CD4-positive, alpha-beta memory T cell (primary cell): ENCODE measurements around the gene UBE2C. TPM values are rescaled to one million over a fixed set of nuclear protein-coding genes. Genes with fewer than 3 reads are reported as not detected.

Experiments
- CTCF ChIA-PET: fragments of 350-600 bp; sonication (Branson Sonifier 250); formaldehyde crosslinking; loops from one replicate; lab custom pipeline; 2021; ENCODE audit warnings: inconsistent platforms; ENCODE audit not compliant: partially characterized antibody; lab: Charles Lee
- POLR2A ChIA-PET: fragments of 350-600 bp; sonication (Branson Sonifier 250); formaldehyde crosslinking; loops from one replicate; lab custom pipeline; 2021; ENCODE audit not compliant: partially characterized antibody; lab: Charles Lee
- DNase-seq, 5 donors: peaks; one replicate each; pipeline versions ENCODE4 v3.0.0 to v3.0.0-alpha.2; 2020 to 2022; ENCODE audit warnings: mixed read lengths in 1 of 5
- H3K27ac ChIP-seq: one replicate; pipeline ENCODE4 v1.7.0; 2013; ENCODE audit warnings: low read depth, low read length
- H3K27me3 ChIP-seq: 2 replicates; pipeline ENCODE4 v1.7.0; 2013; ENCODE audit warnings: mild to moderate bottlenecking, low read length, moderate library complexity; ENCODE audit not compliant: insufficient read depth
- H3K36me3 ChIP-seq: 2 replicates; pipeline ENCODE4 v1.7.0; 2013; ENCODE audit warnings: mild to moderate bottlenecking, low read length, moderate library complexity; ENCODE audit not compliant: insufficient read depth
- H3K4me1 ChIP-seq: 2 replicates; pipeline ENCODE4 v1.7.0; 2013; ENCODE audit warnings: mild to moderate bottlenecking, low read length, moderate library complexity; ENCODE audit not compliant: insufficient read depth
- H3K4me3 ChIP-seq, 2 donors: one replicate each; pipeline ENCODE4 v1.7.0; 2013; ENCODE audit warnings: low read length in 2 of 2, mild to moderate bottlenecking in 1 of 2
- H3K9me3 ChIP-seq, 2 donors: one replicate each; pipeline ENCODE4 v1.7.0; 2013; ENCODE audit warnings: low read length in 2 of 2, control low read depth in 1 of 2; ENCODE audit not compliant: control insufficient read depth in 1 of 2
- H3K27ac Mint-ChIP-seq, 7 donors: one replicate each; pipeline ENCODE4 v1.8.0; 2020 to 2021; ENCODE audit warnings: mixed read lengths in 7 of 7, mild to moderate bottlenecking in 6 of 7, inconsistent platforms in 3 of 7, moderate library complexity in 3 of 7
- H3K27me3 Mint-ChIP-seq, 2 donors: one replicate each; pipeline ENCODE4 v1.8.0; 2020 to 2021; ENCODE audit warnings: mixed read lengths in 2 of 2
- H3K36me3 Mint-ChIP-seq, 2 donors: one replicate each; pipeline ENCODE4 v1.8.0; 2020 to 2021; ENCODE audit warnings: mixed read lengths in 2 of 2, inconsistent platforms in 1 of 2, mild to moderate bottlenecking in 1 of 2
- H3K4me1 Mint-ChIP-seq, 4 donors: one replicate each; pipeline ENCODE4 v1.8.0; 2020 to 2021; ENCODE audit warnings: mixed read lengths in 4 of 4, mild to moderate bottlenecking in 1 of 4
- H3K4me3 Mint-ChIP-seq, 8 donors: one replicate each; pipeline ENCODE4 v1.8.0; 2020 to 2021; ENCODE audit warnings: mixed read lengths in 8 of 8, mild to moderate bottlenecking in 7 of 8, moderate library complexity in 6 of 8, inconsistent platforms in 3 of 8
- H3K9me3 Mint-ChIP-seq, 8 donors: one replicate each; pipeline ENCODE4 v1.8.0; 2020 to 2021; ENCODE audit warnings: mixed read lengths in 8 of 8, mild to moderate bottlenecking in 5 of 8, inconsistent platforms in 3 of 8, moderate library complexity in 1 of 8
- intact Hi-C: fragments of 100-400 bp; cut with micrococcal nuclease; formaldehyde crosslinking; loops from one replicate; pipeline ENCODE4 v1.15.1; 2023
- polyA plus RNA-seq, 2 donors: library from polyadenylated mRNA; unstranded; fragments of 300-500 nt; fragmentation: Illumina TruSeq; gene quantifications; one replicate each; pipeline ENCODE4 v1.2.3, GENCODE V29; 2021
- total RNA-seq, 2 experiments: library from RNA; stranded (reverse); gene quantifications; one replicate each; pipeline ENCODE4 v1.2.3, GENCODE V29; 2021

UBE2C gene
- total and polyA plus RNA-seq, 4 experiments from 2014 or later: 0.36 to 0.61 (median 0.55) TPM; not detected in 1

DNA sequence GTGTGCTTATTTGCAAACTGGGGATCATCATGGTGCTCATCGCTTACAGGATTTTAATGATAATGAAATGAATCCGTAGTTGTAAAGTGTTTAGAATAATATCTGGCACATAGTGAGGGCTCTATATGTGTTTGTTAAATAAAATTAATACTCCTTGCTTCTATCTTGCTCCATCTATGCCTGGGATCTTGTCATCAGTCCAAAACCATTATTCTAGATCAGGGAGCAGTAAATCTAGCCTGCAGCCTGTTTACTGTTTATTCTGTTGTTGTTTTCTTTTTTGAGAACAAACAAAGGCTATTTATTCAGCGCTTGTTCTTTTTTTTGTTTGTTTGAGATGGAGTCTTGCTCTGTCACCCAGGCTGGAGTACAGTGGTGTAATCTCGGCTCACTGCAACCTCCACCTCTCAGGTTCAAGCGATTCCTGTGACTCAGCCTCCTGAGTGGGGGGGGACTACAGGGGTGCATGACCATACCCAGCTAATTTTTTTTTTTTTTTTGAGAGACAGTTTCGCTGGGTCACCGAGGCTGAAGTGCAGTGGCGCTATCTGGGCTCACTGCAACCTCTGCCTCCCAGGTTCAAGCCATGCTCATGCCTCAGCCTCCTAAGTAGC is 36.6 kb downstream of the UBE2C start:
- Mint-ChIP-seq H3K36me3 (peaks cover 42 to 56% of the 10 kb centered on the region in 2 donors), H3K27me3 (no peaks in the 10 kb centered on the region), H3K9me3 (no peaks in the 10 kb centered on the region), H3K4me1 (peaks cover 2 to 22% (median 6%) of the 10 kb centered on the region in 4 donors), H3K27ac (peak overlapping the region in 2 of 7 donors; percentile 6 to 12), H3K4me3 (no peak overlapping the region)
- Histone ChIP-seq H3K4me1 (no peaks in the 10 kb centered on the region), H3K27ac (no peak overlapping the region), H3K36me3 (peaks cover 48% of the 10 kb centered on the region), H3K9me3 (no peaks in the 10 kb centered on the region), H3K4me3 (no peak overlapping the region), H3K27me3 (no peaks in the 10 kb centered on the region)
- intact Hi-C loops: no loop called here
- DNase-seq: no peak
- CTCF ChIA-PET: interaction anchor here (0.6 kb wide), 1 partner anchor 112 kb away, joined by 3 read pairs; no protein-coding TSS in a partner anchor
- POLR2A ChIA-PET: interaction anchor here (1.3 kb wide), 1 partner anchor 32 kb away, joined by 6 read pairs; the partner anchor contains the start of gene ZSWIM1

DNA sequence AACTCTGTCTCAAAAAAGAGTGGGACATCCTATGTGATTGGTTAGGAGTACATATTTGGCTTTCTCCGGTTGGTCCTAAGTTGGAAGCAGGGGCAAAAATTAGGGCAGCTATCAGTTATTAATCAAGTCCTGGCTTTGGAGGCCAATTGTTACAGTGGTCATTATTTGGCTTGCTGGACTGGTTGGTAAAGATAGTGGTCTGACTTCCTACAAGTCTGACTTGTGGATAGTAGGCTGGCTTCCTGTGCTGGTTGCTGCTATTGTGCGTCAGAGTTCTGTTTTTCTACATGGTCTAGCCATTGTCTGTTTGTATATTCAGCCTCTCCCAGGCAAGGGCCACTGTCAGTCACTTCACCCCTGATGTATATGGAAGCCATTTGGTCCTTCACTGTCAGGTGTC is 37.8 kb downstream of the UBE2C start:
- peaks cover 11% of the 10 kb centered on the region for H3K4me1 ChIP-seq
- Mint-ChIP-seq H3K4me1 (peaks cover 7 to 33% (median 9%) of the 10 kb centered on the region in 4 donors), H3K36me3 (peaks cover 36 to 52% of the 10 kb centered on the region in 2 donors), H3K9me3 (no peaks in the 10 kb centered on the region), H3K27me3 (no peaks in the 10 kb centered on the region), H3K27ac (peak overlapping the region in 2 of 7 donors; percentile 18 to 66), H3K4me3 (peak overlapping the region in 1 of 8 donors; percentile 6)
- no peak overlapping the region for H3K4me3 ChIP-seq
- POLR2A ChIA-PET: interaction anchor here (1.3 kb wide), 1 partner anchor 31 kb away, joined by 6 read pairs; the partner anchor contains the start of gene ZSWIM1
- DNase-seq: no peak
- intact Hi-C loops: loop anchor here (10.0 kb wide), 1 partner anchor 55 kb away; the partner anchor contains the start of genes DNTTIP1 and WFDC3
- H3K36me3 ChIP-seq: peaks cover 47% of the 10 kb centered on the region
- no peak overlapping the region for H3K27ac ChIP-seq
- H3K27me3 ChIP-seq: no peaks in the 10 kb centered on the region
- H3K9me3 ChIP-seq: no peaks in the 10 kb centered on the region
- CTCF ChIA-PET: no interaction called here

DNA sequence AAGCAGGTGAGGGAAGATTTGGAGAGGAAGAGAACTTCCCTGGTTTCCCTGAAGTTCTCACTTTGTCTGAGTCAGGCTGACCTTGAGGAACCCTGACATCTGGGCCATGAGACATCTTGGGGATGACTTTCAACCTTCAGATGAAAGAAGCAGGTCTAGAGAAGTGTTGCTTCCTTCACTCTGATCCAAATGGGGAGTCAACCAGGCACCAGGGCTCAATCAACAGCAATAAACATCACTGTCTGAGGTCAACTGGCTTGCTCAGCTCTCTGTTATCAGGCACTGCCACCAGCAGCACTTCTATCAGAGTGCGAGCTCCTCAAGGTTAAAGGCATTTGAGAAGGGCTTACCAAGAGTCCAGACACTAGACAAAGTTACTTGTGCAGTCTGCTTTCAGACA is 38.5 kb downstream of the UBE2C start:
- ChIA-PET POLR2A (interaction anchor here (0.8 to 1.4 kb wide), 2 partner anchors 17 to 84 kb away, joined by 4 to 5 read pairs; partner anchors contain the start of gene PCIF1), CTCF (no interaction called here)
- no peak for DNase-seq
- Mint-ChIP-seq H3K4me3 (no peak overlapping the region), H3K9me3 (no peaks in the 10 kb centered on the region), H3K4me1 (peaks cover 8 to 38% (median 13%) of the 10 kb centered on the region in 4 donors), H3K27ac (no peak overlapping the region), H3K27me3 (no peaks in the 10 kb centered on the region), H3K36me3 (peaks cover 36 to 47% of the 10 kb centered on the region in 2 donors)
- Histone ChIP-seq H3K27ac (no peak overlapping the region), H3K9me3 (no peaks in the 10 kb centered on the region), H3K4me1 (peaks cover 16% of the 10 kb centered on the region), H3K4me3 (no peak overlapping the region), H3K27me3 (no peaks in the 10 kb centered on the region), H3K36me3 (peaks cover 42% of the 10 kb centered on the region)
- intact Hi-C loops: loop anchor here (10.0 kb wide), 1 partner anchor 56 kb away; the partner anchor contains the start of genes DNTTIP1 and WFDC3

GRCh38 chr20:45851501-45851900 is 39.1 kb downstream of the UBE2C start:
- Histone ChIP-seq H3K36me3 (peaks cover 39% of the 10 kb centered on the region), H3K4me3 (no peak overlapping the region), H3K27ac (no peak overlapping the region), H3K9me3 (no peaks in the 10 kb centered on the region), H3K27me3 (no peaks in the 10 kb centered on the region), H3K4me1 (peaks cover 22% of the 10 kb centered on the region)
- Mint-ChIP-seq H3K9me3 (no peaks in the 10 kb centered on the region), H3K4me1 (peaks cover 9 to 44% (median 17%) of the 10 kb centered on the region in 4 donors), H3K36me3 (peaks cover 33 to 41% of the 10 kb centered on the region in 2 donors), H3K27me3 (no peaks in the 10 kb centered on the region), H3K27ac (no peak overlapping the region), H3K4me3 (no peak overlapping the region)
- POLR2A ChIA-PET: interaction anchor here (0.6 to 1.4 kb wide), 3 partner anchors 13 to 83 kb away, joined by 3 to 5 read pairs (median 4); partner anchors contain the start of gene PCIF1
- DNase-seq: no peak
- intact Hi-C loops: loop anchor here (10.0 kb wide), 1 partner anchor 57 kb away; the partner anchor contains the start of genes DNTTIP1 and WFDC3
- CTCF ChIA-PET: no interaction called here

GRCh38 chr20:45852326-45852725 is 39.9 kb downstream of the UBE2C start:
- no peaks in the 10 kb centered on the region for H3K9me3 ChIP-seq
- H3K36me3 Mint-ChIP-seq: peaks cover 33 to 37% of the 10 kb centered on the region in 2 donors
- intact Hi-C loops: loop anchor here (10.0 kb wide), 1 partner anchor 58 kb away; the partner anchor contains the start of genes DNTTIP1 and WFDC3
- no peak overlapping the region for H3K4me3 ChIP-seq
- no peaks in the 10 kb centered on the region for H3K27me3 Mint-ChIP-seq
- peaks cover 10 to 52% (median 23%) of the 10 kb centered on the region in 4 donors for H3K4me1 Mint-ChIP-seq
- H3K4me3 Mint-ChIP-seq: no peak overlapping the region
- H3K27ac ChIP-seq: no peak overlapping the region
- no peaks in the 10 kb centered on the region for H3K9me3 Mint-ChIP-seq
- CTCF ChIA-PET: interaction anchor here (0.9 to 1.0 kb wide), 2 partner anchors 28 to 39 kb away, joined by 3 read pairs; no protein-coding TSS in a partner anchor
- H3K36me3 ChIP-seq: peaks cover 35% of the 10 kb centered on the region
- peaks cover 24% of the 10 kb centered on the region for H3K4me1 ChIP-seq
- DNase-seq: no peak
- H3K27me3 ChIP-seq: no peaks in the 10 kb centered on the region
- H3K27ac Mint-ChIP-seq: no peak overlapping the region
- POLR2A ChIA-PET: interaction anchor here (0.6 kb wide), 1 partner anchor 14 kb away, joined by 3 read pairs; no protein-coding TSS in a partner anchor

GRCh38 chr20:45853484-45853883 is 41.0 kb downstream of the UBE2C start:
- no peaks in the 10 kb centered on the region for H3K27me3 ChIP-seq
- intact Hi-C loops: loop anchor here (10.0 kb wide), 1 partner anchor 59 kb away; the partner anchor contains the start of genes DNTTIP1 and WFDC3
- no peak for DNase-seq
- peaks cover 30% of the 10 kb centered on the region for H3K36me3 ChIP-seq
- CTCF ChIA-PET: no interaction called here
- peaks cover 30% of the 10 kb centered on the region for H3K4me1 ChIP-seq
- Mint-ChIP-seq H3K27ac (no peak overlapping the region), H3K27me3 (no peaks in the 10 kb centered on the region), H3K36me3 (peaks cover 28 to 33% of the 10 kb centered on the region in 2 donors), H3K4me3 (no peak overlapping the region), H3K4me1 (peaks cover 19 to 62% (median 31%) of the 10 kb centered on the region in 4 donors), H3K9me3 (no peaks in the 10 kb centered on the region)
- POLR2A ChIA-PET: no interaction called here
- no peak overlapping the region for H3K4me3 ChIP-seq
- no peaks in the 10 kb centered on the region for H3K9me3 ChIP-seq
- no peak overlapping the region for H3K27ac ChIP-seq
